Skeletal muscle satellite cell (primary cell): ENCODE data around the gene KIF15.
"Not testable (repeated sequence)": the region's sequence is repeated elsewhere in the genome, so short reads cannot be mapped to it uniquely, and the experiment has no call there.

Source experiments
- H3K27me3 ChIP-seq: 2 replicates; pipeline ENCODE4 v1.7.0; 2013; ENCODE audit warnings: low read length; ENCODE audit not compliant: control insufficient read depth, insufficient read depth
- H3K36me3 ChIP-seq: 2 replicates; pipeline ENCODE4 v1.7.0; 2013; ENCODE audit warnings: mild to moderate bottlenecking, control low read depth, low read length; ENCODE audit not compliant: insufficient read depth
- H3K4me1 ChIP-seq: 2 replicates; pipeline ENCODE4 v1.7.0; 2013; ENCODE audit warnings: low read length; ENCODE audit not compliant: control insufficient read depth, insufficient read depth
- H3K4me2 ChIP-seq: 2 replicates; pipeline ENCODE4 v1.7.0; 2013; ENCODE audit warnings: mild to moderate bottlenecking, low read length
- H3K4me3 ChIP-seq: 2 replicates; pipeline ENCODE4 v1.7.0; 2013; ENCODE audit warnings: low read length
- H3K9ac ChIP-seq: 2 replicates; pipeline ENCODE4 v1.7.0; 2013; ENCODE audit warnings: mild to moderate bottlenecking, low read depth, low read length, moderate library complexity
- H3K9me3 ChIP-seq: replicated peaks from 2 replicates; pipeline ENCODE4 v1.7.0; 2013; ENCODE audit warnings: mild to moderate bottlenecking, control low read depth, low read length

The KIF15 gene

DNA sequence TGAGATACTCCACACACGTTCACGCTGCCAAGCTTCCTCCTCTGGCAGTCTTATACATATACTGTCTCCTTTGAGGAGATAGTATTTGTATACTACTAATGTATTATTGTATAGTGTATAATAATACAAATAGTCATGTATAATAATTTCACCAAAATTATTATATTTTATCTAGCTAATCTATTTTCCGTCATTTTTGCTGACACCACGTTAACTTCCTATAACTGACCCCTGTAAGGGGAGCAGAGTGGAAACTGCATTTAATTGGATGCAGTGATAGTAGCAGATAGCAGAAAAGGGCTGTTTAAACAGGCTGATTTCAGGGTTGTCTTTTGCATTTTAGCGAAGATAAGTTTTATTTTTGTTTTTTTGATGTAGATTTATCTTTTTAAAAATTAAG, 69.6 kb downstream of the KIF15 start:
- Histone ChIP-seq H3K9me3 (no peaks in the 10 kb centered on the region), H3K4me2 (no peak overlapping the region), H3K9ac (no peak overlapping the region), H3K36me3 (peaks cover 8% of the 10 kb centered on the region), H3K27me3 (no peaks in the 10 kb centered on the region), H3K4me3 (no peak overlapping the region), H3K4me1 (no peaks in the 10 kb centered on the region)

- Histone ChIP-seq H3K36me3 (peaks cover 12% of the 10 kb centered on the region), H3K9me3 (peaks cover 4% of the 10 kb centered on the region), H3K4me1 (no peaks in the 10 kb centered on the region), H3K27me3 (no peaks in the 10 kb centered on the region), H3K4me3 (no peak overlapping the region), H3K9ac (no peak overlapping the region), H3K4me2 (no peak overlapping the region)
Observed at GRCh38 chr3:44832032-44832431, 70.4 kb downstream of the KIF15 start.

DNA sequence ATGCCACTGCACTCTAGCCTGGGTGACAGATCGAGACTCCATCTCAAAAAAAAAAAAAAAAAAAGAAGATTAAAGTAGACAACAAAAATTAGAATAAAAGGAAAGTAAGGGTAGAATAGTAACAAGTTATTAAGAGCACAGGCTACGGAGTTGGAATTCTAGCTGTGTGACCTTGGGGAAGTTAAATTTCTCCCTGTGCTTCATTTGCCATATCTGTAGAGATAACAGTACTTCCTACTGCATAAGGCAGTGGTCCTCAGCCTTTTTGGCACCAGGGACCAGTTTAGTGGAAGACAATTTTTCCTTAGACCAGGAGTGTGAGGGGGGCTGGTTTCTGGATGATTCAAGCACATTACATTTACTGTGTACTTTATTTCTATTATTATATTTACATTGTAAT, 71.4 kb downstream of the KIF15 start:
- no peak overlapping the region for H3K4me2 ChIP-seq
- no peak overlapping the region for H3K4me3 ChIP-seq
- H3K9ac ChIP-seq, result no peak overlapping the region
- H3K36me3 ChIP-seq, result peaks cover 15% of the 10 kb centered on the region
- H3K4me1 ChIP-seq, result no peaks in the 10 kb centered on the region
- no peaks in the 10 kb centered on the region for H3K27me3 ChIP-seq
- H3K9me3 ChIP-seq, result peaks cover 4% of the 10 kb centered on the region

DNA sequence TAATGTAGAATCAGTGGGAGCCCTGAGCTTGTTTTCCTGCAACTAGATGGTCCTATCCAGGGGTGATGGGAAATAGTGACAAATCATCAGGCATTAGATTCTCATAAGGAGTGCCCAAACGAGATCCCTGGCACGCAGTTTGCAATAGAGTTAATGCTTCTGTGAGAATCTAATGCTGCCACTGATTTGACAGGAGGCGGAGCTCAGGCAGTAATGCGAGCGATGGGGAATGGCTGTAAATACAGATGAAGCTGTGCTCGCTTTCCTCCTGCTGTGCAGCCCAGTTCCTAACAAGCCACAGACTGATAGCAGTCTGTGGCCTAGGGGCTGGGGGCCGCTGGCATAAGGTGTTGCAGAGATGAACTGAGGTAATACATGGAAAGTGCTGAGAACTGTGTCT, 71.8 kb downstream of the KIF15 start:
- Histone ChIP-seq H3K4me3 (no peak overlapping the region), H3K4me2 (no peak overlapping the region), H3K27me3 (no peaks in the 10 kb centered on the region), H3K36me3 (peaks cover 20% of the 10 kb centered on the region), H3K9ac (no peak overlapping the region), H3K9me3 (peaks cover 4% of the 10 kb centered on the region), H3K4me1 (no peaks in the 10 kb centered on the region)

DNA sequence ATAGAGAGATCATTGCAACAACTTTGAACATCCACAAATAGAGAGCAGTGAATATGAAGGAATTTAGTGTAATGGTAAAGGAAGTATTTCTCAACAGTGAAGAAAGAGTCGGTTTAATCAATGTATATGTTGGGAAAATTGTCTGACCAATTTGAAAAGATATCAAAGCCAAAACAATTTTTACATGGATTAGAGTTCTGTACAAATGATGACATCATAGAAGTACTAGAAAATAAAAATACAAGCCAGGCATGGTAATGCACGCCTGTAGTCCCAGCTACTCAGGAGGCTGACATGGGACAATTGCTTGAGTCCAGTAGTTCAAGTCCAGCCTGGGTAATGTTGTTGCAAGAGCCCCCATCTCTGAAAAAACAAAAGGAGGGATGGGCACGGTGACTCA, 74.1 kb downstream of the KIF15 start:
- H3K27me3 ChIP-seq, result no peaks in the 10 kb centered on the region
- peaks cover 19% of the 10 kb centered on the region for H3K36me3 ChIP-seq
- H3K4me2 ChIP-seq, result no peak overlapping the region
- no peak overlapping the region for H3K9ac ChIP-seq
- H3K9me3 ChIP-seq, result peaks cover 4% of the 10 kb centered on the region
- no peak overlapping the region for H3K4me3 ChIP-seq
- H3K4me1 ChIP-seq, result no peaks in the 10 kb centered on the region

DNA sequence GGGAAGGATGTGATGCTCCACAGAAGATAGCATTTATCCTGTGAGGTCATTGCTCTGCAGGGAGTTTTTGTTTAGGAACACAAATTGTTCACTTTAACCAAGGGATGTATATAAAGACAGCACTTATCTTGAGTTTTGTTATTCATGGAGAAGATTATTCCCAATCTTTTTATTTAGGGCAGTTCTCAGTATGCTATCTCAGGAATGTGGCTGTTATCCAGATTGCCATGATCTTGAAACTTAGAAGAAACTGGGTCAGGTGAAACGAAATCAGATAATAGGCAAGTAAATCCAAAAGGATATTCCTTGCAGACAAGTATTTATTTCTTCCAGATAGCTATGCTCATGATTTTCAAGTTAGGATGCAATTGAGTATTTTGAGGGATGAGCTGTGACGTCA, 80.8 kb downstream of the KIF15 start:
- H3K27me3 ChIP-seq, result no peaks in the 10 kb centered on the region
- H3K36me3 ChIP-seq, result peaks cover 24% of the 10 kb centered on the region

DNA sequence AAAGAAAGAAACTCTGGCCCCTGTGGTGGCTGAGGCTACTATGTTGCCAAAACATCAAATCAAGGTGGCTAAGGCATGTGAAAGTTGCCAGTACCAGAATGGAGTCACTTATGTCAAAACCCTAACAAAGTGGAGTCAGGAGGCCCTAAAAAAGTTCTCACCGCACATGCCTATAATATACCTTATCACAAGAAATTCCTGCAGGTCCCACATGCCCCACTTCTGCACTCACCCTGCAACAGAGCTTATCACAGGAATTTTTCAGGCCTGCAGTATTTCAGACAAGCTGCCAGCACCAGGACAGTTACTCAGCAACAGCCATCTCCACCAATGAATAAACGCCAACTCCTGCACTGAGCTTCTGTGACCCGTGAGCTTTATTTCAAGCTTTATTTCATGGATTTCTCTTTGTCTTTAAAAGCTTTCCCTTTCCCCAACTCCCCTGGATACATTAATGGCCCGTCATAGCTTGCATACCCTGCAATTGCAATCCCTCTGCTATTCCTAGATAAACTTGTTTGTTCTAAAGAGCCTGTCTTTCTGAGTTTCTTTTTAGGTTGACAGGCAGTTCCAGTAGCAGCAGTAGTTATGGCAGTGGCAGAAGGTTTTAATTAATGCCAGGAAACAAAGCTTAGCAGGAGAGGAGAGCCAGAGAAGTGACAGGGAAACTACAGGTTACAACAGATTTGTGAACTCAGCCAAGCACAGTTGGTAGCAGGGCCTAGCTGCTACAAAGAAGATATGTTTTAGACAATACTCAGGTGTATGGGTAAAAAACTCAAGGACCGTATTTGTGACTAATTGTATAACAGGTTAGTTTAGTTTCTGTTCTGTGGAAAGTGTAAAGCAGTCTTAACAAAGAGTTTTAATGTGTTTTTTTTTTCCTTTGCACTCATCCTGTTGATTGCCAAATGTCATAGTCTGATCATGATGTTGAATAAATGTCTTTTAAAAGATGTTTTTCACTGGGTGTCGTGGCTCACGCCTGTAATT, 84.2 kb downstream of the KIF15 start:
- H3K4me2 ChIP-seq, result no peak overlapping the region
- H3K9me3 ChIP-seq, result no peaks in the 10 kb centered on the region
- no peaks in the 10 kb centered on the region for H3K4me1 ChIP-seq
- H3K9ac ChIP-seq, result no peak overlapping the region
- H3K27me3 ChIP-seq, result no peaks in the 10 kb centered on the region
- no peak overlapping the region for H3K4me3 ChIP-seq
- peaks cover 12% of the 10 kb centered on the region for H3K36me3 ChIP-seq

More for the DNA sequence above, 80.8 kb downstream of the KIF15 start:
- Histone ChIP-seq H3K4me1 (no peaks in the 10 kb centered on the region), H3K9ac (no peak overlapping the region), H3K4me3 (no peak overlapping the region), H3K9me3 (no peaks in the 10 kb centered on the region), H3K4me2 (no peak overlapping the region)

- H3K4me2 ChIP-seq, result no peak overlapping the region
- H3K4me1 ChIP-seq, result no peaks in the 10 kb centered on the region
- H3K36me3 ChIP-seq, result peaks cover 17% of the 10 kb centered on the region
- H3K27me3 ChIP-seq, result no peaks in the 10 kb centered on the region
- no peak overlapping the region for H3K4me3 ChIP-seq
- no peaks in the 10 kb centered on the region for H3K9me3 ChIP-seq
- H3K9ac ChIP-seq, result no peak overlapping the region
Observed at GRCh38 chr3:44848634-44849033, 87.0 kb downstream of the KIF15 start.

GRCh38 chr3:44856663-44857062, 95.1 kb downstream of the KIF15 start:
- peaks cover 17% of the 10 kb centered on the region for H3K36me3 ChIP-seq
- H3K4me3 ChIP-seq, H3K9me3 ChIP-seq, H3K4me2 ChIP-seq, H3K9ac ChIP-seq, H3K27me3 ChIP-seq, H3K4me1 ChIP-seq: not testable (repeated sequence)

DNA sequence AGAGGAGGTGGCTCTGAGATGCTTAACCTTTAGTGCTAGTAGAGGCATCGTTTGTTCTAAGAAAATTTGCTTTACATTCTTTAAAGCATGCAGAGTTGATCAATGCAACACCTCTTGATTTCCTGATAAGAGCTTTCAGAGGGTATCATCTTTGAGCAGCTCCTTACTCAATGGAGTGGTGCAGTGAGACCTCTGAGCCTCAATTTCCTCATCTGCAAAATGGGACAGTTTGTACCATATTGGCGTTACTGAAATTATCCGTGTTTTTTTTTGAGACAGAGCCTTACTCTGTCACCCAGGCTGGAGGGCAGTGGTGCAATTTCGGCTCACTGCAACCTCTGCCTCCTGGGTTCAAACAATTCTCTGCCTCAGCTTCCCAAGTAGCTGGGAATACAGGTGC, 98.5 kb downstream of the KIF15 start:
- Histone ChIP-seq H3K4me1 (peaks cover 26% of the 10 kb centered on the region), H3K4me2 (no peak overlapping the region), H3K4me3 (no peak overlapping the region), H3K9me3 (no peaks in the 10 kb centered on the region), H3K27me3 (no peaks in the 10 kb centered on the region), H3K9ac (no peak overlapping the region), H3K36me3 (peaks cover 3% of the 10 kb centered on the region)

GRCh38 chr3:44861412-44862225, 100.0 kb downstream of the KIF15 start, which contains the start of gene TMEM42:
TSS of gene TMEM42 (plus strand) at chr3:44861912. CDS start at chr3:44861925, 13 bp downstream.
- H3K4me1 ChIP-seq, result peaks cover 31% of the 10 kb centered on the region
- H3K9me3 ChIP-seq, result no peaks in the 10 kb centered on the region
- no peaks in the 10 kb centered on the region for H3K27me3 ChIP-seq
- peak within 1 kb of the TSS; percentile 95 for H3K4me2 ChIP-seq
- H3K9ac ChIP-seq, result peak within 1 kb of the TSS; percentile 88
- H3K36me3 ChIP-seq, result peaks cover 4% of the 10 kb centered on the region
- H3K4me3 ChIP-seq, result peak within 1 kb of the TSS; percentile 93
